Activated effector memory CD4-positive, alpha-beta T cell treated with Interleukin-2 at 50 U/mL for 16 hours (primary cell): ENCODE data around the gene AQP9.
"Not testable (repeated sequence)": the region's sequence is repeated elsewhere in the genome, so short reads cannot be mapped to it uniquely, and the experiment has no call there.

ENCODE experiments used
- DNase-seq: peaks from one replicate; pipeline ENCODE4 v3.0.0-alpha.2; 2020

AQP9 gene, protein sequence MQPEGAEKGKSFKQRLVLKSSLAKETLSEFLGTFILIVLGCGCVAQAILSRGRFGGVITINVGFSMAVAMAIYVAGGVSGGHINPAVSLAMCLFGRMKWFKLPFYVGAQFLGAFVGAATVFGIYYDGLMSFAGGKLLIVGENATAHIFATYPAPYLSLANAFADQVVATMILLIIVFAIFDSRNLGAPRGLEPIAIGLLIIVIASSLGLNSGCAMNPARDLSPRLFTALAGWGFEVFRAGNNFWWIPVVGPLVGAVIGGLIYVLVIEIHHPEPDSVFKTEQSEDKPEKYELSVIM

DNA sequence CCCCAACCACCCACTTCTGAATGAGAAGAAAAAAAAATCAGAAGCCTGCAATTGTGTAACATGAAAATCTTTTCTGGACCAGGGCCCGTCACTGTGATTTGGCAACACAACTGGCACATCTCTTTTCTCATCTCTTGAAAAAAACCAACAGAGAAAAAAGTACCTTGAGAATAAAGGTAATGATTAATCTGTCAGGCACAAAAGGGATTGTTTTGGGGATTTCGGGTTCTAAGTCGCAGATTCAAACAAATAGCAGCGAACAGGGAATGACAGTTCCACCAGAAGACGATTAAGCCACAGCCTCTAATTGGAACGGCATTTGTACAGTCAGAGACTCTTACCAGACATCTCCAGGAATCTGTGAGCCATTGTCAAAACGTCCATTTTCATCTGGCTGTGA lies at the start of gene AQP9:
Gene AQP9 (plus strand): TSS at position 276 of the 400 bp plus-strand sequence. CDS start 185 bp downstream, outside the sequence.
- DNase-seq = no peak

DNA sequence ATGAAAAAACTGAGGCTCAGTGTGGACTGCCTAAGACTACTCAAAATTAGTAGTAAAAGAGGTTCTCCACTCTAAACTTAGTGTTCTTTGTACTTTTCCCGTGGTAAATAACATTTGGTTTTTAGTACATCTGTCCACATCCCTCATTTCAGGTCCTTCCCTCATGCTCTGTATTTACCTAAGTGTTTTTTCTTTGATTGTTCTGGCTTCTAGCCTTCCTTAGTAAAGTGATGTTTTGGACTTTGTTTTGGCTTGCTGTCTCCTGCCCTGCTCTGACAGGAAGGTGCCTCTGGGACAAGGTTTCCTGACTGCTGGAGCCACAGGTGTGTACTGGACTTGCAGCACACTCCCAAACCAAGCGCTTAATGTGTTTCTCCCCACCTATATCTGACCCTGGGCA lies 42.8 kb upstream of the AQP9 start:
- DNase-seq = no peak

DNA sequence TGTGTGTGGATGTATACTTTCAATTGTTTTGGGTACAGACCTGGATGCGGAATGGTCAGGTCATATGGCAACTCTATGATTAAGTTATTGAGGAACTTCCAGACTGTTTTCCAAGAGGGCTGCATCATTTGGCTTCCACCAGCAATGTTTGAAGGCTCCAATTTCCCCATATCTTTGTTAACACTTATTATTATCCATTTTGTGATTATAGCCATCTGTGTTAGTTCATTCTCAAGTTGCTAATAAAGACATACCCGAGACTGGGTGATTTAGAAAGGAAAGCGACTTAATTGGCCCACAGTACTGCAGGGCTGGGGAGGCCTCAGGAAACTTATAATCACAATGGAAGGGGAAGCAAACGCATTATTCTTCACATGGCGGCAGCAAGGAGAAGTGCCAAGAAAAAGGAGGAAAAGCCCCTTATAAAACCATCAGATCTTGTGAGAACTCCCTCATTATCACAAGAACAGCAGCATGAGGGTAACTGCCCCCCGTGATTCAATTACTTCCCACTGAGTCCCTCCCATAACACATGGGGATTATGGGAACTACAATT lies 41.6 kb upstream of the AQP9 start:
- no peak for DNase-seq

DNA sequence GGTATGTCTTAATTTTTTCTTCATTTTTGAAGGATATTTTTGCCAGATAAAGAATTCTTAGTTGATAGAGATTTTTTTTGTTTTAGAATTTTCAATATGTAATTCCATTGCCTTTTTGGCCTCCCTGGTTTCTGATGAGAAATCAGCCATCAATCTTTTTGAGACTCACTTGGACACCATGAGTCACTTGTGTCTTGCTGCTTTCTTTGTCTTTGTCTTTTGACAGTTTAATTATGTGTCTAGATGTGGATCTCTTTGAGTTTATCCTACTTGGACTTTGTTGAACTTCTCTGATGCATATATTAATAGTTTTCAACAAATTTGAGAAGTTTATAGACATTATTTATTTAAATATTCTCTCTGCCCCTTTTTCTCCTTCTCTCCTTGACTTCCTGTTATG lies 34.7 kb upstream of the AQP9 start:
- no peak for DNase-seq

DNA sequence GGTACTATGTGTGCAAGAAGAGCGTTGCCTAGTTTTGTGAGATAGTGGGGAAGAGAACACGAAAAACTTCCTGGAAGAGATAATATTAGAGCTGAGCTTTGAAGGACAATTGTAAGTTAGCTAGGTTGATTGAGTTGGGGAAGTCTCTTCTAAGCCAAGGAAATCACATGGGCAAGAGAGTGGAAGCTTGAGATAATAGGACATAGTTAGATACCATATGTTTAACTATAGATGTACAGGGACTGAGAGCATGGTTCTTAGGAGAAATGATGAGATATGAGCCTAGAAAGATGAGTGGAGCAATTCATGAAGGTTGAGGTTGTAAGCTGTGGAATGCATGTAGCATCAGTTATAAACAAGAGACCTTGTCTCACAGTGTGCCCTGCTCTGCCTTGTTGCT lies 30.1 kb upstream of the AQP9 start:
- DNase-seq = no peak

DNA sequence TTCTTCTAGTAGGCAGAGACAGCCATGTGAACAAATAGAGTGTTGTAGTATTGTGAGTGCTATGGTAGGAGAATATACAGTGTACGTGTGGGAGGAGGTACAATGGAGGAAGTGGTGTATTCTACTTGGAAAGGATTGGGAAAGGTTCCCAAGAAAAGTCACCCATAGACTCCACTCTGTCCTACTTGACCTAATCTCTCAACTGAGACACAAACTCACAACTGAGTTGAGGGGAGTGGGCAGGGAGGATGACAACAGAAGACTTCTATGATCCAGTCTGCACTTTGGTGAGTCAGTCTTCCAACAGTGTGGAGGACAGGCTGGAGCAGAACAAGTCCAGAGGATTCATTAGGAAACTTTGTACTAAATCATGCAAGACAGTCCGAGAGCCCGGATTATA lies 28.8 kb upstream of the AQP9 start:
- no peak for DNase-seq

DNA sequence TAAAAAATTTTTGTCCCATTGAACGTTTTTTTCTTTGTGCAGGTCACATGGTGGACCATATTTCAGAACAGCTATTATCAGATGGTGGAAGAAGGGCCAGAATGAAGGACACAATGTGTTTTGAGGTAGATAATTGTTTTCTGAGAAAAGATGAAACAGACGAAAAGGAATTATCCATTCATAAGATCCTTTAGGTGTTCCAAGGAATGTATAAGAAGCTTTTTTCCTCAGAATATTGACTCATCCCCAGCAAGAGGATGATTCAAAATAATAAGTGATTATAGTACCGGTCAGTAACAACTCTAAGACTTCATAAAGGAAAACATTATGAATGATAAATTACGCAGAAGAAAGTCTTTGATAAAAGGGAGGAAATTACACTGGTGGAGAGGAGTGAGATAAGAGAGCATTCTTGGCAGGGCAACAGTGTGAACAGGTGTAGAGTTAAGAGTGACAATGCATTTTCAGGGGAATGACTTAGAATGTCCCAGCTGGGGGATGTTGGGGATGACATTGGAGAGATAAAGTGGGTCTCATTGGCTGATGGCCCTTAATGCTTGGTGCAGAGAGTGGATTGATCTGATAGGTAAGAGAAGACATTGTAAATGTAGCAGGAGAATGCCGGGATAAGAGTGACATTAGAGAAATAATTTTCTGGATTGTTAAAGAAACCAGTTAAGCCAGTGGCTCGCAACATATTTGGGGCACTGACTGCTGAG lies 27.0 kb upstream of the AQP9 start:
- DNase-seq = no peak

DNA sequence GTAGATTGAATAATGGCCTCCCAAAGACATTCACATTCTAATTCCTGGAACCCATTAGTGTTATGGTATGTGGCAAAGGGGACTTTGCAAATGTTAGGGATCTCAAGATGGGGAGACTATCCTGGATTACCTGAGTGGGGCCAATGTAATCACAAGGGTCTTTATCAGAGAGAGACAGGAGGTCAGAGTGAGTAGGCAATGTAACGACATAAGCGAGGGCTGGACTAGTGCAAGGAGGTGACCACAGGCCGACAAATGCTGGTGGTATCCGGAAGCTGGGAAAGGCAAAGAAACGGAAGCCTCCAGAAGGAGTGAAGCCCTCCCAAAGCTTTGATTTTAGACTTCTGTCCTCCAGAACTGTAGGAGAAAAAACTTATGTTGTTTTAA lies 26.5 kb upstream of the AQP9 start:
- DNase-seq = no peak

DNA sequence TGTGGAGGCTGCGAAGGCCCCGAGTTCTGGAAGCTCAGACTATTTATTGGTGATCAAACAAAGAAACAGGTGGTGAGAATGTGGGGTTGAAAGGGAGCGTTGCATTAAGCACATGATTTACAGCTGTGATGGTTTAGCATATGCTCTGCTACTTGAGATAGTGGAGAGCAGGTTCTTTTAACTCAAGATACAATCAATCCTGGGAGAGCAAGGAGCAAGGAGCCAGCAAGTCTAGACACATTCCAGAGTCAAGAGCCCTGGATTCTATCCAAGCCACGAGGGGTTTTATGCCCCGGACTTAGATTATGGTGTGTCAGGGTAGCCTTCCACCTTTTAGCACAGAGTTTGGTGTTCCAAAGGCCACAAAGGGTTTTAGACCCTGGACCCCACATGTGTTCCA lies 24.8 kb upstream of the AQP9 start:
- DNase-seq = not testable (repeated sequence)

DNA sequence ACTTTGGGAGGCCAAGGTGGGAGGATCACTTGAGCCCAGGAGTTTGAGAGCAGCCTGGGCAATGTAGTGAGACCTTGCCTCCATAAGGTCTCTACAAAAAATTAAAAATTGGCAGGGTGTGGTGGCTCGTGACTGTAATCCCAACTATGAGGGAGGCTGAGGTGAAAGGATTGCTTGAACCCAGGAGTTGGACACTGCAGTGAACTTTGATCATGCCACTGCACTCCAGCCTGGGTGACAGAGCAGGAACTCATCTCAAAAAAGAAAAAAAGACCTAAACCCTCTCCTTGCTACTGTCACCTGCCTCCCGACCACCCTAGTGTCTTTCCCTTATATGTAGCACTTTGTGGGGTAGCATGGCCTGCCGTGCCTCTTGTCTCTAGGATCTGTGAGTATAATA lies 23.8 kb upstream of the AQP9 start:
- no peak for DNase-seq

DNA sequence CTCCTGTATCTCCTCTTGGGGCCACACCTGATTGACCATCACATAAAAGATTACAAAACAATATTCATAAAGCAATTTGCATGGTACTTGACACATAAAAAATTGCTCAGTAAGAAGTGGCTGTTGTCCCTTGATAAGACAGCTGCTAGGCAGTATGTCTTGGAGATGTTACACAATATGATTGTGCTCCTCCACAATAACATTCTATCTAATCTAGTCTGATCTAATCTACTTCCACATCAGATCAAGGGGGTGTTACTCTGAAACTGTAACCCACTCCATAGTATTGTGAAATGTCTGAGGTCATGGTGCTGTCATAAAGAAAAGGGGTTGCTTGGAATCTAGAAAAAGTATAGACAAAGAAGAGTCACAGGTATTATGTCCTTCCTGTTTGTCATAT lies 23.4 kb upstream of the AQP9 start:
- DNase-seq = no peak

DNA sequence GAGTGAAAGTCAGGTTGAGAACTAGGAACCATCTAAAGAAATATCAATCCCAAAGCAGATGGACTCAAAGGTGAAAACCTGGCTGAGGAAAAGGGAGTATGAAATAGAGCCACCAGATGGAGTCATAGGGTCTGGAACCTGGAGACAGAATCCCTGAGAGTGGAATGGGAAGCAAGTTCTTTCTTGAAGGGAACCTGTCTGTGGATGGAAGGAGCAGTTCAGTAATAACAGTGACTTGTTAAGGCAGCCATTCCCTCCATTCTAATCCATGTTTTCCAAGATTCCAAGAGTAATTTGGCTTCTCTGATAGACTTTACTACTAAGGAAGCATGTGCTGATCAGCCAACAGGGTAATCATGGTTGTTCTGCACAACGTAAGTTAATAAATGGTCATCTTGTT lies 22.5 kb upstream of the AQP9 start:
- DNase-seq = no peak

DNA sequence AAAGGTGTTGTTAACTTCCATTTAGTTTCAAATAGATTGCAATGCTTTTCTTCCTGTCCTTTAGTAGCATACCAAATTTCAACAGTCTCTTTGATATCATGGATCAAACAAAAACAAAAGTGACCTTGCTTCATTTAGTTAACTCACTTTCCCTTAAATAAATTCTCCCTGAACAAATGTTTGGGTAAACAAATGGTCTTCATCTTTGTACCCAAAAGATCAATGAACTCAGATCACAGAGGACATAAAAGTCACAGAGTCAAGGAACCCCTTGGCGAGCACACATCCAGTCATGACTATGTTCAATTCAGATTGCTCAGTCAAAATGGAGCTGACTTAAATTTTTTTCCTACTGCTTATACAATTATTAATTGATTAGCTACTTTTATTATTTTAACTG lies 20.6 kb upstream of the AQP9 start:
- DNase-seq = no peak

DNA sequence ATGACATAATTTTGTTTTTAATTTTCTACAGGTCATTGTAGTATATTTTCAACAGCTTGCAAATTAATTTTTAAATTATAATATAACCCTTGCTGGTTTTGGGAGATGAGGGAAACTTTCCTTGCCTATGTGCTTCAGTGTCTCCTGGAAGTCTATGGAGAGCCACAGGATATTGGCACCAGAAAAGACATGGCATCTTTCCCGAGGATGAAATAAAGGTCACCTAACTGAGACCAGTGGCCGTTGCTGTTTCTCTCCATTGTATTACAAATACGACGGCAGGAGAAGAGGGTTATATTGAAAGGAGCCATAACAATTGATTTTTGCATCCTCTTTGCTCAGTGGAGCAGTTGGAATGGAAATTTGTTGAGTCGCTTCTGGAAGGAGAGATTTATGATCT lies 19.9 kb upstream of the AQP9 start:
- no peak for DNase-seq

DNA sequence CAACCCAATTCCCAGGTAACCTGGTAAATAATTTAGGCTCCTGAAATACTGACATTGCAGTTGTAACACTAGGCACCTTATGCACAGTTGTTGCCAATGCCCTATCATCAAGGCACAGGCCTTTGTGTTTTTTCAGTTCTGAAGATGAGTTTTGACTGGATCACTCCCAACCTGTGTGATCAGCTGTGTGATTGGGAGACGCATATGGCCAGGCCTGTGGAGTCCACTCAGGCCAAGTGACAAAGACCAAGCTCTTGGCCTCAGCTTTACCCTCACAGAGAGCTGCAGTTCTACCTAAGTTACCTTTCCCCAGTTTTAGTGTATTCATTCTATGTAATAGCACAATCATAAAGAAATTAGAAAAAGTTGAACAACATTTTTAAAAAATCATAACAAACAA lies 19.2 kb upstream of the AQP9 start:
- no peak for DNase-seq

DNA sequence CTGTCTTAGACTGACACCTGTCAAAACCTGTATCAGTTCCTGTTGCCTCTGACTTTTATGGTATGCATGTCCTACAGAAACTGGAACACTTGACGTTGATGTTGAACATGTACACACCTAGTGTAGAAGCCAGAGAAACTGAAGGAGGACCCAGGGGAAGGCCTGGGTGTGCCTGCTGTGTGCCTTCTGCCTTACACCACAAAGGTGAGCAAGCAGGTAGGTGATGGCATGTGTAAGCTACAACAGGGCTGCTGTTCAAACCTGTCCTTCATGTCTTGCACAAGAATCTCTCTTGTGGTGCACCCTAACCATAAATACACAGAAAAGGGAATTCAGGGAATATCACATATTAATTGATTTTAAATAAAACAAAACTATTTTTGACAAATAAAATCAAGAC lies 13.6 kb upstream of the AQP9 start:
- DNase-seq = no peak

DNA sequence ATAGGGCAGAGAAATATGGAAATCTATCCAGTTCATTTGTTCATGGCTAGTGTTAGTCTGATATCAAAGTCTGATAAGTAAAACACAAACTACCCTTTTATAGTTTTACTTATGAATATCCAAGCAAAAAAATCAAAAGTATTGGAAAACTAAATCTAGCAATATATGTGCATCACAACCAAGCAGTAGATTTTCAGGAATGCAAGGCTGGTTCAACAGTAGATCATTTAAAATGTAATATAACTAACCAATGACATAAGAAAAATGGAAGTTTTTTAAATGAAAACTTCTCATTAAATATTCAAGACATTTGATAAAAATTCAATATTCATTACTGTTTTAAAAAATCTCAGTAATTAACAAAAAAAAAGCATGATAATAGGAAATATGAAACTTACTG lies 12.8 kb upstream of the AQP9 start:
- no peak for DNase-seq

DNA sequence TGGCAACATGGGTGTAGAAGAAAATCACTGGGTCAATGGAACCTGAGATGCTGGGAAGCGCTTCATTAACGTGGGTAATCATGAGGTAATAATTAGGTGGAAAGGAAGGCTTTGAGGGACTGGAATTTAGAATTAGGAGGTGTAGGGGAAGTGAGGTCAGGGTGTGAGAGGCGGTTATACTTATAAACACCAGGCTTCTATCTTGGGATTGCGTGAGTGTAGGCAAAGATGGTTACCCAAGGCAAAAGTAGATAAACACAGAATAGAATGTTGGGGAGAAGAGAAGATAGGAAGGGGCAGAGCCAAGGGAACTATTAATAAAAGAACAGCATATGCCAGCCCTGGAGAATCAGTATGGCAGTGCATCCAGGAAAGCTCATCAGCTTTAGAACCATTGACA lies 3.3 kb upstream of the AQP9 start:
- DNase-seq = no peak

DNA sequence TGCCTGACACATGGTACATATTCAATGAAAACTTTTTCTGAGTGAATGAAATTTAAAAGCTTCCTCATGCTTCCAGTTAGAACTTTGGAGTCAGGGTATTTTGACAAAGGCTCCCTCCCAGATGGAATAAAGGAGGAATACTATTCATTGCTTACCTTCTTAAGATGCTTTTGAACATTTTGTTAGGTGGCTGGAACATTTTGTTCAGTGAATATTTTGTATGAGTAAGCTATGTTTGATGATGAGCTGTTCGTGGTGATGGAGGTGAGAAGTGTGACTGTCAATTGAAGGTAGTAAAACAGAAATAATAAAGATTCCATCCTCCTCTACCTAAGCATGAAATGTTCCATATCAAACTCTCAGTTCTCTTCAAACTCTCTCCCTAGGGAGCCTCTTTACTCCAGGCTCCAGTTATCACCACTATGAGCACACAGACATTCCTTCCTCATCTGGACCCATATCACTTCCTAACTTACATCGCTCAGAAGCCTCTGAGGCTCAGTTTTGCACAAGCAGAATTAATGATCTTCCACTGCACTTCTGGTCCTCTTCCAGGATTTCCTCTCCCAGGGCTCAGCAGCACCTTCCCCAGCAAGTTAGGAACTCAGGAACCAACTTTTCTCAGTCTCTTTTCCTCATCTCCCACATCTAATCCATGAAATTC lies 2.5 kb upstream of the AQP9 start:
- no peak for DNase-seq

DNA sequence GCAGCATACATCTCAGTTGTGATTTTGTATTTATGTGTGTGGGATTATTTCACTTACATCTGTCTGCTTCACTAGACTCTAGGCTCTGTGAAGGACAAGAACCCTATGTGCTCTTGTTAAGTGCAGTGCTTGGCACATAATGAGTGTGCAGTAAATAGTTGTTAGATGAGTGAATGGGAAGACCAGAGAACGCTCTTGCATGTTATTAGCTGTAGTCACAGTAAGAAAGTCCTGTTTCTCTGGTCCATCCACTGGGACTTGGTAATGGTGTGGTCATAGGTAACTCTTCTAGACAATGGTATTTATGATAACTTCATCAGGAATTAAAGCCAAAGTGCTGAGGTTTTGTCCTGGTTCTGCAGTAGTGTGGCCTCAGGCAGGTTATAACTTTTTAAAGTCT lies 1.4 kb upstream of the AQP9 start:
- no peak for DNase-seq

DNA sequence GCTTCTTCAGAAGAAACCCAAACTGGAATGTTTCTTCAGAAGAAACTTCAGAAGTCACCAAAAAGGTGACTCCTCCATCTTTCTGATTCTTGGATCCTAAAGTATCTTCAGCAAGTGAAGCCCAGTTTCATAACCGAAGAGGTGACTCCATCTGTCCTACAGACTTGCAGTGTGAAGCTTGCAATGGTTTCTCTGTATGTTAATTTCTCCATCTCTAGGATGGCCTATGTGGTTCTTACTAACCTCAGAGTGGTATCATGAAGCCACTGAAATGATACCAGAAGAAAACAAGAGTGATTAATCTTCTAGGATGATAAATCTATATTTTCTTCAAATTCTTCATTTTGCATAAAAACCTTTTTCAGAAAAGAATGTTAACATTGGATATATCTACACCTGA lies 495 bp upstream of the AQP9 start:
- no peak for DNase-seq

DNA sequence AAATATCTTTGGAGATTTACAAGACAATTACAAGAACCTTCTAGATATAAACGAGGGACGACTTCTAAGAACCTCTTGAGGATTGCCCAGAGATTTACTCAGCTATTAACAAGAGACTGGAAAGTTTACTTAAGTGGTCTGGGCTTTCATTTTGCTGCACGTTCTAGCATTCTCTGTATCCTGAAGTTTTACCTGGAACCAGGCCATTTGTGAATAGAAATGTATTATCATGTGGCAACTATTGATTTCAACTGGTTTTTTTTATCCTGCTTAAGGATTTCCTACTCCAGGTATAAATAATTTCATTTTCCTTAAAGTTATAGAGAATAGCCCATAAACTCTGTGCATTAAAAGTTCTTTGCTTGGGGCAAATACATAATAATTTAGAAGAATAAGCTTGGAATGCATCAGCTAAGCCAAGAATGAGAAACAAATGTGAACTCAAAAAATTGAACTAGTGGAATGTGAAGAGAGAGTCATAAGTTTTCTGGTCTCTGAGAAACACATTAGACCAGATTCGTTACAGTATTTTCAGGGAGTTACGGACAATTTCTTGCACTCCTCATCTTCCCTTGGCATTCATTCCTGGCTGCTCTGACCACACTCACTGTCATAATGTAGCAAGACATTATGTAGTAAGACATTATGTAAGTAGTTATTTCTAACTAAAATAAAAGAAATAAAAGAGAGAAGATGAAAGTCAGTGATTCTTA lies 1.3 kb downstream of the AQP9 start:
- DNase-seq = no peak

DNA sequence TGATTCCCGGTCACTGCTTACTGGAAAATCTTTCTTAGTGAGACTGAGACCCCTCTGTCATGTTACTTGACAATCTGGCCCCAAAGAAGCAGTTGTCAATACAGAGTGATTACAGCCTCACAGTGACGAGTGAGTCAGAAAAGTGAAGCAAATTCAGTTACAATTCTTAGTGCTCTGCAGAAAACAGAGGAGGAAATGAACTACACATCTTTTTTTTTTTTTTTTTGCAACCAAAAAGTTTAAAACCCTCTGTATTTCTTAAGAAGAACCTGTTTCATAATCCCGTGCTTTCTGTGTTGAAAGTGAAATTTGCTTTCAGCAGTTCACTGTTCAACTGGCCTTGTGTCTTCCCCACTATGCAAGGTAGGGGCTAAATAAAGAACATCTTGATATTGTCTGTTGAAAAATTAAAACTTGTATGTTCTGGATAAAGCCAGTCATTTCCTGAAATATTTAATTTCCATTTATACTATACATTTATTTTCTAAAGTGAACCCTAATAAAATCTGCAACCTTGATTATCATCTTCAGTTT lies 1.9 kb downstream of the AQP9 start:
- no peak for DNase-seq
